ENCODE measurements around the gene ITPK1.
"Not testable (repeated sequence)": the region's sequence is repeated elsewhere in the genome, so short reads cannot be mapped to it uniquely, and the experiment has no call there.

Gene ITPK1

DNA sequence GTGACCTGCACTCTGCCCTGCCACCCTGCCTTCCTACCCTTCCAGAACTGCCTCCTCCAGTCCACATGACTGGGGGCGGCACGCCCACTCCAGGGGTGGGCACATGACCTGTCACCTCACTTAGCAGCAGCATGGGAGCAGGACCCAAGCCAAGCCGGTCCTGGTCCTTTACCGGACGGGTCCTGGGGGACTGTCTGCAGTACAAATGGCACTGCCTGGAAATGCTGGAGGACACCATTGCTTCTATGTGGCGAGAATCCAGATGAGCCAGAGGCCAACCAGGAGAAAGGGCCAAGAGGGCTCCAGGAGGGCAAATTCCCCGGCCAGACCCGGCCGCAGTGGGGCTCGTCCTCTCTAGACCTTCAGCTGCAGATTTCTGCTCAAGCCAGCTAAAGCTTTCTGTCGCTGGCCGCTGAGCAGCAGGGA, 33.1 kb downstream of the ITPK1 start:
- no peak for DNase-seq

DNA sequence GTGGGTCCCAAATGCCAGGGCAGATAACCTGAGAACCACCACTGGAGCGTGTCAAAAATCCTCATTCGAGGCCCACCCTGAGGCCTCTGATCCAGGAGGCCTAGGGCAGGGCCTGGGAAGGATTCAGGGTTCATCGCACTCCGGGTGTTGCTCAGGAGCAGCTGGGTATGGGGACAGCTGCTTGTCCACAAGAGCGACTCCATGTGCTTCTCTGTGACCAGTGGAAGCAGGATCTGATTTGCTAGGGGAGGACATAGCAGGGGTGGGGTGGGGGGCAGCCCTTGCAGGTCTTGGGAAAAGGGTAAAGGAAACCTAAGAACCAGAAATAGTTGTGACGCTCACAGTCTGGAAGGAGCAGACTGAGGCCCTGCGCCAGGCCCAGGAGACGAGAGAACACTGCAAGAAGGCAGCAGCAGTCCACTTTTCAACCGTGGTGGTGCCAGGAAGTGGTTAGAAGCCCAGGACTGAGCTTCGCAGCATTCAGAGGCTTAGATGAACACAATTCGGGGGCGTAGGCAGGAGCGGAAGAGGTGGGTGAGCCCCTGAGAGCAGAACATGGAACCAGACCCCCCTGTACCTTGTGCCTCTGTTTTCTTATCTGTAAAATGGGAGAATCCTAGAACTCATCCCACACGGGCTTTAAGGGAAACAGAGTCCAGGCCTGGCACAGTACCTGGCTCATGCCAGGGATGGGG, 33.7 kb downstream of the ITPK1 start:
- no peak for DNase-seq

DNA sequence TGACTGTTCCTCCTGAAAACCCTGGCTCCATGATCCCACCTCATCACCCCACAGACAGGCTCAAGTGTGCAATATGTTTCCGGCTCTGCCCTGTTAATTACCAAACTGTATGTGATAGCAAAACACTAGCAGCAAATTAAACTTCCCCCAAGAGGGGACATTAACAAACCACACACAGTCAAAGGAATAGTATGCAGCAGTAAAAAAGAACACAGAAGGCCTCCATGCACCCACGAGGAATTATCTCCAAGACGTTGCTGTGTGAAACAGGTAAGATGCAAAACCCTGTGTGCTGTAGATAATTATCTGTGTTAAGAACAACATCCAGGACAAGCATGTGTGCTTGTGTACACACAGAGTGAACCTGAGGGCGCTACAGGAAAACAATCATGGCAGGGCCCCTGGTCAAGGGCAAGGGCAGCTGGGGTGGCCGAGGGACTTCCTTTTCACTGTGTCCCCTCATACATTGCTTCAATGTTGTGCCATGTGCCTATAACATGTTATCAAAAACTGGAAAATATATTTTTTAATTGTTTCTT, 35.8 kb downstream of the ITPK1 start:
- DNase-seq: no peak

DNA sequence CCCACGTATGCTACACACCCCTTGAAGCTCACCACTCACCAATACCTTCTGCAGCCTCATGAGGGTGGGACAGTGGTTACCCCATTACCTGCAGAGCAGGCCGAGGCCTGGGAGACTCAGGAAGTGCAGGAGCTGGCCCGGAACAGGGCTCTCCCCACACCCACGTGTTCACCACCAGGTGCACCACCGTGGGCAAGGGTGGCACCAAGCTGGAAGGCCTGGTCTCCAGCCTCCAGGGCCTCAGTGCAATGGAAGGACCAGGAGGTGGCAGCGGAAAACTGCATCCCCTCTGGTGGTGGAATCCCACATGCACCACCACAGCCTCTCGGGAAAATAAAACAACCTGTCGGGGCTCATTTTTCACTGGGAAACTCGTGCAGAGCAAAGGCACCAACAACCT, 36.4 kb downstream of the ITPK1 start:
- no peak for DNase-seq

DNA sequence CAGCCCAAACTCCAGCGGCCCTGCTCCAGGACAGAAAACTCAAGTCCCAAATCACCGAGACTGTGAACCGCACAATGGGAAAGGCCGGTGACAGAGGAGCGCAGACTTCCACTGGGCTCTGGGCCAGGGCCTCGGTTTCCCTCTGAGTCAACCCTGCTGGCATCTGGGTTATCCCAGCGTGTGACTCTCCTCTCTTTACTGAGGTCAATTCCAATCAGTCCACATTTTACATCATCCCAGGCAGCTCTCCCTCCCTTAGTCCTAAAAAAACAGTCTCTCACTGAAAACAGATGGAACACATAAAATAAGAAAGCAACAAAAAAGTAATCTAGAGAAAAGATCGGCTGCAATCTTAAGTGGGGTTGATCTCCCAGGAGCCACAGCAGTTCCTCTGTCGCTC, 36.9 kb downstream of the ITPK1 start:
- DNase-seq: no peak

DNA sequence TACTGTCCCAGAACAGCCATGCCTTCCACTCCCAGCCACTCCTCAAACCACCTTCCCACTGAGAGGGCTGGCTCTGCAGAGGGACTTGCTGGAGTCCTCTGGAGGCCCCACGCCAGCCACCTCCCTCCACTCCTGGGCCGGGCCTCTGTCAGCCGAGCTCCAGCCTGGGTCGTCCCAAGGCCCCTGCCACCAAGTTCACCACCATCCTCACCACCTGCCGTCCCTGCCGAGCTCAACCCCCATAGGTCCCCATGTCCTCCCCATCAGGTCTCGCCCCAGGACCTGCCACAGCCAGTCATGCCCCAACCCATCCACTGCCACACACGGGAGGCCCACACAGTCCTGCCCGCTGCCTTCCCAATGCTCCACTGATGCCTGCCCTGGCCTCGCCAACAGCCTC, 39.0 kb downstream of the ITPK1 start:
- no peak for DNase-seq

DNA sequence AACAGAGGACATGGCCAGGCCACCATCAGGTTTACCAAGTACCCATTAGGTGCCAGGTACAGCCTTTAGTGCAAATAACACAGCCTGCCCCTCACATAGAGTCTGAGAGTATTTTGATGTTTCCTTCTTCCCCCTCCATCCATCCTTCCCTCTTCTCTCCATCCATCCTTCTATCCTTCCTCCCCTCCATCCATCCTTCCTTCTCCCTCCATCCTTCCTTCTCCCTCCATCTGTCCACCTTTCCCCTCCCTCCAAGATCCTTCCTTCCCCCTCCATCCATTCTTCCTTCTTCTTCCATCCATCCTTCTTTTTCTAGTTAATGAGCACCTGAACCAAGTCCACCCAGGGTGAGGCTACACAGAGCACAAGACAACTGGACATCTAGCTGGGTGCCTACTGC, 39.8 kb downstream of the ITPK1 start:
- no peak for DNase-seq

DNA sequence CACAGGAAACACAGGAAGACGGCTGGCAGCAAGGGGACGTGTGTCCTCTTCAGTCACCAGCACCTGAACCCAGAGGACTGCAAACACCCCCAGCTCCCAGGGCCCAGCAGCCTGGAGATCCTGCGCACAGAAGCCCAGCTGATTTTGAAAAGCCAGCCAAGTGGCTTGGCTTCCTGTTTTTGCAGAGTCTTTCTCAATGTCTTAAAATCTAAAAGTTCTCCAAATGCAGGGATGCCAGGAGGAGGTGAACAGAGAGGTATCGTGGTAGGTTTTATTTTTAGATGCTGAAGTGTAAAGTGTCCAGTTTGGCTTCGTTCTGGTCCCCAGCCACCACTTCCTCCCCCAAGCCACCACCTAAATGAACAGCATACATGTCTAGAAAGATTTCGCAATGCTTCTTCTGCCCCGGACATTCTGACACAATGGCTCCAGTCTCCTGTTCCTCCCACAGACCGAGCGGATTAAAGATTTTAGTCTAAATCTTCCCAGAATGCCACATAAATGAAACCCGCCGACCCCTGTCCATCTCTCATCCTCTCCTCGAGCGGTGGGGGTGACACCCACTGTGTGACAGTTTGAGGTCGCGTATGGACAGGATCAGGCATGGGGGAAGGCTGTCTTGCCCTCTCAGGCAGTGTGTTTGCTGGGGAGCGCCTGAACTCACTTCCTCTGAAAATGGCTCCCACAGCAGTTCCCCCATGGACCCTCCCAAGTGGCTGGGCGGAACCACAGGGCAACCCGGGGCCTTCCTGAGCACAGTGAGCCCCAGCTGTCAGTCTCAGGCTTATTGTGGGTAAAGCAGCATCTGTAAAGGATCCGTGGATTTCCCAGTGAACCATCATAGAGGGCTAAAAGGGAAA, 41.6 kb downstream of the ITPK1 start:
- peak; percentile 77 to 88 for DNase-seq

DNA sequence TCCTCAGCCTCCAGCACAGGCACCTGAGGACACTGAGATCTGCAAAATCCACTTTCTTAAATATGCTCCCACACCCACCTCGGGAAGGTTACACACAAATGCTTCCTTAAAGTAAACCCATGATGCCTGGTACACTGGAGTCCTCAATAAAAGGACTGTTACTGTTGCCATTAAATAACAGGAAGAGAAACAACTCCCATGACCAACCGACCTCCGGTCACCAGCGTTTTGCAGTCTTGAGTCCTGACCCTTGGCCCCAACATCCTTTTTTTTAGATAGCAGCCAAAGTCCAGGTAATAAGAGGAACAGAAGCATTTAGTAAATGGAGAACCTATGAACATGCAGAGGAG, 42.4 kb downstream of the ITPK1 start:
- DNase-seq: peak; percentile 63 to 82

DNA sequence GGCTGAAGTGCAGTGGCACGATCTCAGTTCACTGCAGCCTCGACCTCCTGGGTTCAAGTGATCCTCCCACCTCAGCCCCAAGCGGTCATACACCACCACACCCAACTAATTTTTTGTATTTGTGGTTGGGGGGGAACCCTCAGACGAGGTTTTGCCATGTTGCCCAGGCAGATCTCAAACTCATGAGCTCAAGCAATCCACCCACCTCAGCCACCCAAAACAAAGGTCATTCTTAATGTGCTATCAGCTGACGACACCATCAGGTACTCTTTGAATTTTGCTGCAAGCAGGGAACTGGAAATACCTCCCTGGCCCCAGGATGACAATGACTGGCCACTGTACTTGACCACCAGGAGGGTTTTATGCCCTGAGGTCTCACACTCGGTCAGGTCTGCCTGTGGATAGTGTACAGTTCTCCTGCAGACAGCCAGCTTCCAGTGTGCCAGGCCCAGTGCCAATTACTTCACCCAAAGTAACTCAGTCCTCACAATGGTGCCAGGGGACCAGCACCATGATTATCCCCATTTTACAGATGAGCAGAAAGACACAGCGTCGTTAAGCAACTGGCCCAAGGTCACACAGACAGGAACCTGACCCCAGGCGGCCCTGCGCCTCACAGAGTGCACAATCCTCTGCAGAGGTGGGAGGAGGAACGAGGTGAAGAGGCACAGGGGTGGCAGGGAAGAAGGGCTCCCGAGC, 42.9 kb downstream of the ITPK1 start:
- DNase-seq: peak in 1 of 2 donors; percentile 27

DNA sequence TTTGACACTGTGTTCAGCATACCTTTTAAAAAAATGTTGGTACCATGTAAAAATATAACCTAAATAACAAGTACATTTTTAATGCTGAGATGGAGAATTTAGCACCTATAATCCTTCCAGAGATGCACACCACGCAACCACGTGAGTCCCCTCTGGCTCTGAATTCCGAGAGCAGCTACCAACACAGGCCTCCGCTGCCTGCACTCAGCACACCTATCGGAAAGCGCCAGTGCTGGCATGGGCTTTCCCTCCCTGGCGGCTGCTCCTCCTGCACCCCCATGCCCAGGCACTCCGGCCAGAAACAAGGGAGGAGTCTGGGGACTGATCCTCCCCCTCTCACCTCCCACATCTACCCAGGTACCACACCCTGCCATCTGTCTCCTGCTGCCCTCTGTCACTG, 47.0 kb downstream of the ITPK1 start:
- no peak for DNase-seq

DNA sequence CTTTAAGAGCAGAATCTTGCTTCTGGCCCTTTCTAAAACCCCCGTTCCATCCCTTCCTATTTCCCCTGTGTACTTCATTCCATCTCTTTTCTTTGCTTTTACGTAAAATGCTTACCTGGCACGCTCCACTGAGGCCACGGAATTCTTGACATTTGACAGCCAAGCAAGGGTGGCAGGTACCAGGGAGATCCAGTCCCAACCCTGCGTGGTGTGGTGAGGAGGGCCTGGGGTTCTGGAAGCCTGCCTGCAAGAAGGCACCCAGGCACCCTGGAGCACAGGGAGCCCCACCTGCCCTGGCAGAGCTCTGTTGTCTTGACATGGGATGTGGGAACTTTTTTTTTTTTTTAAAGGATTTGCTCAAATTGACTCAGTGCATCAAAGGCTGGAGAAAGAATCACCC, 48.6 kb downstream of the ITPK1 start:
- no peak for DNase-seq

DNA sequence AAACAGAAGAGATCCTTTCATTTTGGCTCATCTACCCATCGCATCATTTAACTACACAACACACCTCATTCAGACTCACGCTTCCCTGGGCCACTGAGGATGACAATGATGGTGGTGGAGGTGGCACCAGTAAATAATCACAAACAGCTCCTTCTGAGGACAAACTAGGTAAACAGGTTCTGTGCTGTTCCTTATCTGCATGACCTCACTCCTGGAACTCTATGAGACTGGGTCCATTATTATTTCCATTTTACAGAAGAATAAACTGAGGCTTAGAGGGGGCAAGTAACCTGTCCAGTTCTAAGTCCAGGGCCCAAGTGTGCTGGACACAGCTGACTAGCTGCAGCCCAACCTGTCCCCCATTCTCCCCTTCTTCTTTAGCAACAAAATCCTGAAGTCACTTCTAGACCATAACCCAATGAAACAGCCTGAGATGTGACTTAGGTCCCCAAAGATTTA, 50.4 kb downstream of the ITPK1 start:
- no peak for DNase-seq

DNA sequence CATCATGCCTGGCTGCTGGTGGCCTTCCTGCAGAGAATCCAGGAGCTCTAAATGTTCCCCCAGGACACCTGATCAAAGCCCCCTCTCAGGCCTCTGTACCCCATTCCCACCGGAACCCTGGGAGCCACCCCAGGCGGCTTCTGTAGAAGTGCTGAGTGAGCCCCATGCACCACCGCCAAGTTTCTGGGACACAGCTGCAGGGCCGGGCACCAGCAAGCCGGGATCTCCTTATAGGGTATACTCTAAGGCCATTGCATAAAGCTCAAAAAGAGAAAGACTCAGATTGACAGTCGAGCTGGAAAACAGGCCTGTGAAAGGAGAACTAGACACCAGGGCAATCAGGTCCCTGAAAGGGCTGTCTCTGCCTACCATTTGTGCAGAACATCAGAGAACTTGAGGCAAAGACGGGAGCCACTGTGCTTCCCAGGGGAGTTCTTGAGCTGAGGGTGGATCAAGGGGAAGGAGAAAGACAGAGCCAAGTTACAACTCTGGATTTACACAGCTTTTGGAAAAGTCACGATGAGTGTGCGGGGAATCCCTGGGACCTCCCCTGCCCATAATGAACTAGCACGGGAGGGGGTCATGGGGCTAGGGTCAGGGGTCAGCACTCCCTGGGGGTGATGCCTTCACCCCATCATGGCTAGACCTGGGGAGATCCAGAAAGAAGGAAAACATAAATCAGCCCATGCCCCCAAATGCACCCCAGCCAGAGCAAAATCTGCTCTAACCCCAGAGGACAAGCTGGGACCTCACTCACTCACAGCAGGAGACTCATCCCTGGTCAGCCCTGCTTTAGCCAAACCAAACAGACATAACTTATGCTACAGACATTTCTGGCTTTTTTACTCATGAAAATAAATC, 51.1 kb downstream of the ITPK1 start:
- no peak for DNase-seq

DNA sequence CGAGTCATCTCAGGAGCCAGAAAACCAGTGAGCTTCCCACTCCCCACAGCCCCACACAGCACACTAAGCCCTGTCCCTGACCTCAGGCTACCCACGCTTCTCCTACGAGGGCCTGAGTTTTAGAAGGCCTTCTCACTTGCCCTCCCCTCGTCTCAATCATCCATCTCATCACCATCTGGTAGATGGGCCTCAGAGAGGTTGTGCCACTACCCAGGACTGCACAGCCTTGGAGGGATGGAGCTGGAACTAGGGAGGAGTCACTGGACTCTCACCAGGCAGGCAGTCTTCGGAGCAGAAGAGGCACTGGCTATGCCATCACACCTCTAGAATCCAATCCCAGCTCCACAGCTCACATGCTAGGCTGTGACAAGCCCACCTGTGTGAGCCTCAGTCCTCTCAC, 52.3 kb downstream of the ITPK1 start:
- DNase-seq: no peak

DNA sequence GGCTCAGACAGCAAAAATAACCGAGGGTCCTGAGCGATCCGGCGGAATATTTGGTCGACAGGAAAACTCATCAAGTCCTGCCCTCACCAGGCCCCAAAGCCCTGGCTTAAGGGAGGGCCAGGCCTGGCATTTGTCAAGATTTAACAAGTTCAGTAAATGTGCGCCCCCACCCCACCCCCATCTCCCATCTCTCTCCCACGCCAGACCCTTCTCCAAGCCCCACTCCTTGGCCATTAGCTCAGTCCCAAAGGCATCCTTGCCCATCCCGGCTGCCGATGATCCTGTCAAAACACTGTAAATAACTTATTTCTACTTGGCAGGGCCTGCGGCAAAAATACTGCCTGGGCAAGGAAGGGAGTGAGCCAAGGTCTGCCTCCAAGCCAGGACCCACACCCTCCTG, 52.8 kb downstream of the ITPK1 start:
- no peak for DNase-seq

DNA sequence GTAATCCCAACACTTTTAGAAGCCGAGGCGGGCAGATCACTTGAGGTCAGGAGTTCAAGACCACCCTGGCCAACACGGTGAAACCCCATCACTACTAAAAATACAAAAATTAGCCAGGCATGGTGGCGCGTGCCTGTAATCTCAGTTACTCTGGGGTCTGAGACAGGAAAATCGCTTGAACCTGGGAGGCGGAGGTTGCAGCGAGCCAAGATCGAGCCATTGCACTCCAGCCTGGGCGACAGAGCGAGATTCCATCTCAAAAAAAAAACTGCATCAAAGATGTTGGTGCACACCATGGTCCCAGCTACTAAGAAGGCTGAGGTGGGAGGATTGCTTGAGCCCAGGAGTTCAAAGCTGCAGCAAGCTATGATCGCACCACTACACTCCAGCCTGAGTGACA, 53.7 kb downstream of the ITPK1 start:
- not testable (repeated sequence) for DNase-seq

DNA sequence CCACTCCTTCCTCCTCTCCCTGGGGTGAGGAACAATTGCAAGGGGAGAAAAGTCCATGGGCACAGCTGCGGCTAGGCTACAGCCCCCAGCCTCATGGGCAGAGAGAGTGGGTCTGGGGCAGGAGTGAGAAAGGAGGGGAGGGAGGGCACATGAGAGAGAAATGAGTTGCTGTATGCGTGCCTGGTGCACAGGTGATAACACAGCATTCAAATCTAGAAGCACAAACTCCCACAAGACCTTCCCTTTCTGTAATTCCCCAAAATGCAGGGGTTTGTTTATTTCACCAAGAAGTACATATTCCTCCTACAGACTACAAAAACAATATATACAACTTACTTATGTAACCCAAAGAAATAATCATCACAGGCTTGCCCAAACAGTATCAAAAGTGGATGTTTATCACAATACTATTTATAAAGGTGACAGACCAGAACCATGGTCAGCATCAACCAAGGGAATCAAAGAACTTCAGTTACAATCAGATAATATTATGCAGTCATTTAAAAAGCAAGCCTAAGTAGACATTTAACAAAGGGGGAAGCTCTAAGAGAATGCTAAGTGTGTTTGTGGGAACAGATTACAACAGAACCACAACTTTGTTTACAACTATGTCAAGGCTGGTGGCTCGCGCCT, 54.2 kb downstream of the ITPK1 start:
- no peak for DNase-seq

DNA sequence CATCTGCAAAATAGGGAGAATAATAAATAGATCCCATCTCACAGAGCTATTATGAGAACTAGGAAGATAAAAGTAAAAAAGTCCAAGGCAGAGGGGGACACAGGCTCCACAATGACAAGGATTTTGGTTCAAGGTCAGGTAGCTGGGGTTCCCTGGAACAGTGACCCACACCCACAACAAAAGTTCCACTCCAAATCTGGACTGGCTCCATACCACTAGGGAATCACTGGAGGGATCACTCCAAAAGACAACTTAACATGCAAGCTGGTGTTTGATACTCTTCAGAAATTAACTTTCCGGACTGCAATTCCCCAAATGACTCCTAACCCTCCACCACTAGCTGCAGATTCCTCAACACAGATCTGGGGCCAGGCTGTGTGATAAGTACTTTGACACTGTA, 54.9 kb downstream of the ITPK1 start:
- DNase-seq: no peak

DNA sequence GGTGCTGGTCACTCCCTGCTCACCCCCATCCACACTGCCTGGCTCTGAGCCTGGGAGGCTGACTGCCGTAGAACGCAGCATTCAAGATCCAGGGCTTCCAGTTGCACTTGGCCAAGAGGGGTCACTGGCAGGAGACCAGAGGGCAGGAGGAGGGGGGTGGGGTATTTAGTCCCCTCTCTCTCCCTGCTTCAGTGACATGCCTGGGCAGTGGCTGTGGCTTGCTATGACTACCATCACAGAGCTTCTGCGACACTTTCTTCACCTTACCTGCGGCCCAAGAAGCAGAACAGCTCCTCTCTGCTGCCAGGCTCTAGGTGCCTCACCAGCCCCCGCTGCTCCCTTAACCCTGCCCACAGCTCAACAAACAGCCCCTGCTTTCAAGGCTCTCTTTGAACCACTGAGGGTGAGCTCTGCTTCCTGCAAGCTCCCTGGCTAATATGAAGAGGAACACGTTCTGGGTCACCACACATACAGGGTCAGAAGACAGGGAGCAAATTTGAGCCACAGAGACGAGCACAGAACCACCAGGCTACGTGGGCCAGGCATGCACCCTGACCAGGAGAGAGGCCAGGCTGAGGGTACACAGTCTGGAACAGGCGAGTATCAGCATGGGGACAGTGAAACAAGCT, 55.7 kb downstream of the ITPK1 start:
- DNase-seq: no peak

DNA sequence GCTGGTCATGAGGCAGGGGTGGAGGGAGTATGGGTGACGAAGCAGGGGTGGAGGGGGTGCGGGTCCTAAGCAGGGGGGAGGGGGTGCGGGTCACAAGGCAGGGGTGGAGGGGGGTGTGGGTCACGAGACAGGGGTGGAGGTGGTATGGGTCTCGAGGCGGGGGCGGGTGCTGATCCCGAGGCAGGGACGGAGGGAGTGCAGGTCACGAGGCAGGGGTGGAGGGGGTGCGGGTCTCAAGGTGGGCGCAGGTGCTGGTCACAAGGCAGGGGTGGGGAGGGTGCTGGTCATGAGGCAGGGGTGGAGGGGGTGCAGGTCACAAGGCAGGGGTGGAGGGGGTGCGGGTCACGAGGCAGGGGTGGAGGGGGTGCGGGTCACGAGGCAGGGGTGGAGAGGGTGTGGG, 56.5 kb downstream of the ITPK1 start:
- no peak for DNase-seq

All from inflammatory macrophage treated with lipopolysaccharide for 1 hour (primary cell).